Neuronal stem cell (in vitro differentiated cells): ENCODE data around the gene LUZP1.

Experiments
- DNase-seq: peaks from one replicate; pipeline ENCODE4 v3.0.0-alpha.2; 2013; ENCODE audit warnings: low spot score
- H2AFZ ChIP-seq: one replicate; pipeline ENCODE4 v1.6.1; 2013; ENCODE audit warnings: mild to moderate bottlenecking, low read length, inconsistent platforms
- H2AK5ac ChIP-seq: 2 replicates; pipeline ENCODE4 v1.6.1; 2013; ENCODE audit warnings: low read depth, mild to moderate bottlenecking, inconsistent platforms, low read length, moderate library complexity, mixed read lengths
- H2BK120ac ChIP-seq: 2 replicates; pipeline ENCODE4 v1.6.1; 2013; ENCODE audit warnings: low read depth, mild to moderate bottlenecking, inconsistent platforms, low read length, moderate library complexity, mixed read lengths
- H2BK12ac ChIP-seq: one replicate; pipeline ENCODE4 v1.6.1; 2013; ENCODE audit warnings: low read length, inconsistent platforms
- H2BK15ac ChIP-seq: 2 replicates; pipeline ENCODE4 v1.6.1; 2013; ENCODE audit warnings: mild to moderate bottlenecking, low read length, inconsistent platforms, mixed read lengths
- H2BK5ac ChIP-seq: one replicate; pipeline ENCODE4 v1.6.1; 2013; ENCODE audit warnings: inconsistent platforms, mild to moderate bottlenecking, low read length, moderate library complexity
- H3K14ac ChIP-seq: one replicate; pipeline ENCODE4 v1.6.1; 2013; ENCODE audit warnings: low read length, inconsistent platforms
- H3K18ac ChIP-seq: 2 replicates; pipeline ENCODE4 v1.6.1; 2013; ENCODE audit warnings: low read length, inconsistent platforms
- H3K23ac ChIP-seq: 2 replicates; pipeline ENCODE4 v1.6.1; 2013; ENCODE audit warnings: low read depth, mild to moderate bottlenecking, mixed read lengths, low read length, inconsistent platforms; ENCODE audit not compliant: poor library complexity
- H3K27ac ChIP-seq: replicated peaks from 3 replicates; pipeline ENCODE4 v1.5.1; 2013; ENCODE audit warnings: low read length, inconsistent platforms
- H3K27me3 ChIP-seq, 3 experiments: 2 replicates each; pipeline ENCODE4 v1.6.1; 2013; ENCODE audit warnings: low read length in 3 of 3, mild to moderate bottlenecking in 2 of 3, inconsistent platforms in 1 of 3, low read depth in 1 of 3, mixed read lengths in 1 of 3, moderate library complexity in 1 of 3; ENCODE audit not compliant: control insufficient read depth in 3 of 3, insufficient read depth in 3 of 3
- H3K36me3 ChIP-seq, 2 donors: replicated peaks in 1 of 2; 2 replicates each; pipeline ENCODE4 v1.6.1; 2013; ENCODE audit warnings: low read length in 2 of 2; ENCODE audit not compliant: control insufficient read depth in 2 of 2, insufficient read depth in 2 of 2
- H3K4ac ChIP-seq: 2 replicates; pipeline ENCODE4 v1.6.1; 2013; ENCODE audit warnings: inconsistent platforms, mild to moderate bottlenecking, low read length, moderate library complexity
- H3K4me1 ChIP-seq, 2 donors: 1 replicate in 1 of 2; 2 replicates in 1 of 2; pipeline ENCODE4 v1.6.1; 2013; ENCODE audit warnings: low read length in 2 of 2, low read depth in 1 of 2; ENCODE audit not compliant: control insufficient read depth in 2 of 2, insufficient read depth in 1 of 2
- H3K4me2 ChIP-seq: one replicate; pipeline ENCODE4 v1.6.1; 2013; ENCODE audit warnings: mild to moderate bottlenecking, low read length, inconsistent platforms; ENCODE audit not compliant: insufficient read depth, poor library complexity, severe bottlenecking
- H3K4me3 ChIP-seq, 2 donors: 2 replicates each; pipeline ENCODE4 v1.5.1; 2013; ENCODE audit warnings: low read length in 2 of 2, mild to moderate bottlenecking in 2 of 2, inconsistent platforms in 1 of 2, moderate library complexity in 1 of 2
- H3K79me1 ChIP-seq: one replicate; pipeline ENCODE4 v1.6.1; 2013; ENCODE audit warnings: low read depth, mild to moderate bottlenecking, inconsistent platforms, low read length, moderate library complexity
- H3K9ac ChIP-seq: one replicate; pipeline ENCODE4 v1.6.1; 2013; ENCODE audit warnings: mild to moderate bottlenecking, low read depth, low read length, inconsistent platforms; ENCODE audit not compliant: poor library complexity
- H3K9me3 ChIP-seq, 2 donors: replicated peaks in 1 of 2; 2 replicates each; pipeline versions ENCODE3 to v1.6.1; 2013; ENCODE audit warnings: low read length in 2 of 2, mild to moderate bottlenecking in 2 of 2, inconsistent platforms in 1 of 2, low read depth in 1 of 2, mixed read lengths in 1 of 2, moderate library complexity in 1 of 2; ENCODE audit not compliant: control insufficient read depth in 2 of 2, insufficient read depth in 1 of 2
- H4K8ac ChIP-seq: one replicate; pipeline ENCODE4 v1.6.1; 2013; ENCODE audit warnings: low read depth, mild to moderate bottlenecking, inconsistent platforms, low read length, moderate library complexity
- H4K91ac ChIP-seq: one replicate; pipeline ENCODE4 v1.6.1; 2013; ENCODE audit warnings: low read length, low read depth, mild to moderate bottlenecking, inconsistent platforms; ENCODE audit not compliant: poor library complexity
- WGBS, 2 donors: extraction: QIAGEN DNeasy Blood & Tissue Kit; methylation state at CpG; one replicate each; pipeline ENCODE4 v1.1.7; 2013; ENCODE audit warnings: missing lambda C conversion rate in 2 of 2, mixed read lengths in 1 of 2; ENCODE audit not compliant: insufficient read length in 2 of 2, insufficient replicate concordance in 1 of 2; ENCODE audit errors: extremely low coverage in 2 of 2; 5-methylcytosine and 5-hydroxymethylcytosine counted together

The LUZP1 gene

GRCh38 chr1:23069149-23069548 is 99.5 kb downstream of the LUZP1 start:
- Histone ChIP-seq H3K4me1 (no peaks in the 10 kb centered on the region), H3K36me3 (peaks cover 41 to 99% of the 10 kb centered on the region in 2 donors)

GRCh38 chr1:23066075-23066474 is 102.6 kb downstream of the LUZP1 start:
- no peak overlapping the region for H2BK15ac ChIP-seq
- no peak overlapping the region for H4K91ac ChIP-seq
- no peak overlapping the region for H2BK5ac ChIP-seq
- H2BK120ac ChIP-seq, result no peak overlapping the region
- no peak overlapping the region for H2BK12ac ChIP-seq
- H3K79me1 ChIP-seq, result no peaks in the 10 kb centered on the region
- H3K27ac ChIP-seq, result no peak overlapping the region
- H3K36me3 ChIP-seq, result peaks cover 38 to 98% of the 10 kb centered on the region in 2 donors
- WGBS, 2 donors, result no CpG with 5 or more reads among the region's 2 CpGs
- no peaks in the 10 kb centered on the region for H3K9me3 ChIP-seq
- no peak overlapping the region for H3K18ac ChIP-seq
- H3K9ac ChIP-seq, result no peak overlapping the region
- no peak for DNase-seq
- no peaks in the 10 kb centered on the region for H3K4me1 ChIP-seq
- no peak overlapping the region for H2AK5ac ChIP-seq
- H4K8ac ChIP-seq, result no peak overlapping the region
- no peak overlapping the region for H3K23ac ChIP-seq
- H3K4ac ChIP-seq, result no peak overlapping the region
- no peak overlapping the region for H3K4me2 ChIP-seq
- H3K14ac ChIP-seq, result no peak overlapping the region
- H2AFZ ChIP-seq, result no peak overlapping the region
- H3K27me3 ChIP-seq, result no peaks in the 10 kb centered on the region
- H3K4me3 ChIP-seq, result no peak overlapping the region

More at GRCh38 chr1:23069149-23069548, 99.5 kb downstream of the LUZP1 start:
- Histone ChIP-seq H3K79me1 (no peaks in the 10 kb centered on the region), H3K14ac (no peak overlapping the region), H3K4me3 (no peak overlapping the region), H2BK12ac (no peak overlapping the region), H3K4me2 (no peak overlapping the region), H3K4ac (no peak overlapping the region), H3K9ac (no peak overlapping the region), H3K27me3 (no peaks in the 10 kb centered on the region), H3K27ac (no peak overlapping the region), H4K91ac (no peak overlapping the region), H2AFZ (no peak overlapping the region), H3K18ac (no peak overlapping the region), H2BK15ac (no peak overlapping the region), H3K23ac (no peak overlapping the region), H4K8ac (no peak overlapping the region), H2AK5ac (no peak overlapping the region), H3K9me3 (no peaks in the 10 kb centered on the region), H2BK5ac (no peak overlapping the region), H2BK120ac (no peak overlapping the region)
- no peak for DNase-seq
- no CpG with 5 or more reads among the region's 2 CpGs for whole genome bisulfite sequencing, 2 donors

GRCh38 chr1:23065385-23065784 is 103.3 kb downstream of the LUZP1 start:
- Histone ChIP-seq H3K27ac (no peak overlapping the region), H3K9ac (no peak overlapping the region), H2BK5ac (no peak overlapping the region), H2AK5ac (no peak overlapping the region), H3K79me1 (no peaks in the 10 kb centered on the region), H4K8ac (no peak overlapping the region), H3K27me3 (no peaks in the 10 kb centered on the region), H3K18ac (no peak overlapping the region), H3K4me3 (no peak overlapping the region), H2AFZ (no peak overlapping the region), H3K9me3 (no peaks in the 10 kb centered on the region), H4K91ac (no peak overlapping the region), H3K36me3 (peaks cover 43 to 99% of the 10 kb centered on the region in 2 donors), H2BK120ac (no peak overlapping the region), H2BK12ac (no peak overlapping the region), H3K4ac (no peak overlapping the region), H3K14ac (no peak overlapping the region), H2BK15ac (no peak overlapping the region), H3K4me1 (no peaks in the 10 kb centered on the region), H3K4me2 (no peak overlapping the region), H3K23ac (no peak overlapping the region)
- DNase-seq, result no peak
- whole genome bisulfite sequencing, 2 donors, result no CpG with 5 or more reads among the region's 2 CpGs

- peaks cover 47 to 99% of the 10 kb centered on the region in 2 donors for H3K36me3 ChIP-seq
- WGBS, 2 donors, result no CpG with 5 or more reads among the region's 2 CpGs
These were observed 106.4 kb downstream of the LUZP1 start for GRCh38 chr1:23062271-23062670.

More at GRCh38 chr1:23062271-23062670, 106.4 kb downstream of the LUZP1 start:
- Histone ChIP-seq H3K79me1 (no peaks in the 10 kb centered on the region), H2BK12ac (no peak overlapping the region), H3K4me1 (no peaks in the 10 kb centered on the region), H2BK15ac (no peak overlapping the region), H2BK120ac (no peak overlapping the region), H3K14ac (no peak overlapping the region), H3K4me2 (no peak overlapping the region), H3K27me3 (no peaks in the 10 kb centered on the region), H2AK5ac (no peak overlapping the region), H2BK5ac (no peak overlapping the region), H4K8ac (no peak overlapping the region), H3K4me3 (no peak overlapping the region), H3K4ac (no peak overlapping the region), H3K27ac (no peak overlapping the region), H3K23ac (no peak overlapping the region), H3K18ac (no peak overlapping the region), H2AFZ (no peak overlapping the region), H3K9ac (no peak overlapping the region), H4K91ac (no peak overlapping the region), H3K9me3 (no peaks in the 10 kb centered on the region)
- no peak for DNase-seq
